HG02588 (cell line): ENCODE data around the gene ZBTB17.
"Not testable (repeated sequence)": the region's sequence is repeated elsewhere in the genome, so short reads cannot be mapped to it uniquely, and the experiment has no call there.

ENCODE experiments used
- ATAC-seq: cut with Tn5 transposase; IDR thresholded peaks from one replicate; pipeline ENCODE4 v1.9.1; 2021; ENCODE audit warnings: mild to moderate bottlenecking, moderate library complexity; ENCODE audit not compliant: unreplicated experiment

Gene ZBTB17

GRCh38 chr1:15939181-15940109, 36.5 kb downstream of the ZBTB17 start:
- ATAC-seq, result no peak

DNA sequence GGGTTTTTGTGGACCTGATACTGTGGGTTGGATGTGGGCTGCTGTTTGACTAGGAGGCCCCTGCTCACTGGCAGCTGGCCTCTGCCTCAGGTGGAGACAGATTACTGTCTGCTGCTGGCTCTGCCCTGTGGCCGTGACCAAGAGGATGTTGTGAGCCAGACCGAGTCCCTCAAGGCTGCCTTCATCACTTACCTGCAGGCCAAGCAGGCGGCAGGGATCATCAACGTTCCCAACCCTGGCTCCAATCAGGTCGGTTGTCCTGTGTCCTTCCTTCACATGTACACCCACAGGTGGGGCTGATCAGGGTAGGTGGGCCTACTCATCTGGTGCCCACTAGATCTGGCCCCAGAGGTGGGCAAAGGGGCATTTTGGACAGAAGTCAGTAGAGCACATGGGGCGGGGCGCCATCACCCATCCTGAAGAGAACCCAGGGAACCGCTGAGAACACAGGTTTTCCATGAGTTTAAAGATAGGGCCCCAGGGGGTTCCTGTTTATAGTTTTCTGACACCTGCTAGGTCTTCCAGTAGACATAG, 37.2 kb downstream of the ZBTB17 start:
- no peak for ATAC-seq

DNA sequence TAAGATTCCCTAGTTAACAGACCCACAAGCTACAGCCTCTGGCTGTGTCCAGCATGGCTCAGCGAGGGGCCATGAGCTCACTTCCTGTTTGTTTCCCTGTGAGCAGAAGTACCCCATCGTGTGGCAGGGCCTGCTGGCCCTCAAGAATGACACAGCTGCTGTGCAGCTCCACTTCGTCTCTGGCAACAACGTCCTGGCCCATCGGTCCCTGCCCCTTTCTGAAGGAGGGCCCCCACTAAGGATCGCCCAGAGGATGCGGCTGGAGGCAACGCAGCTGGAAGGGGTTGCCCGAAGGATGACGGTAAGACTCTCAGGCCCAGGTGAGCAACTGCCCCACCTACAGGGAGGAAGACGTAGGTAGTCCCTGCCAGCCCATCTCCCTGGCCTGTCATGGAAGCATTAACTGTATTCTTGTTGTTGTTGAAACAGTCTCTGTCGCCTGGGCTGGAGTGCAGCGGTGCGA, 38.2 kb downstream of the ZBTB17 start:
- no peak for ATAC-seq

GRCh38 chr1:15937146-15937545, 38.8 kb downstream of the ZBTB17 start:
- no peak for ATAC-seq

DNA sequence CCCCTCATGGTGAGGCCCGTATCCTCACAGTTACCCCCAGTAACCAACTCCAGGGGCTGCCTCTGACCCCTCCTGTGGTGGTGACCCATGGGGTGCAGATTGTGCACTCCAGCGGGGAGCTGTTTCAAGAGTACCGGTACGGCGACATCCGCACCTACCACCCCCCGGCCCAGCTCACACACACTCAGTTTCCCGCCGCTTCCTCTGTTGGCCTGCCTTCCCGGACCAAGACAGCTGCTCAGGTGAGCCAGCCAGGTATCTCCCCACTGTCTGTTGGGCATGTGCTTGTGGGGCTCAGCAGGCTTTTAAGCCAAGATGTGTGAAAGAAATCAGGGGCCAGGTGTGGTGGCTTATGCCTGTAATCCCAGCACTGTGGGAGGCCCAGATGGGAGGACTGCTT, 39.9 kb downstream of the ZBTB17 start:
- no peak for ATAC-seq

- ATAC-seq, result no peak
These were observed 40.6 kb downstream of the ZBTB17 start for GRCh38 chr1:15935056-15935950.

DNA sequence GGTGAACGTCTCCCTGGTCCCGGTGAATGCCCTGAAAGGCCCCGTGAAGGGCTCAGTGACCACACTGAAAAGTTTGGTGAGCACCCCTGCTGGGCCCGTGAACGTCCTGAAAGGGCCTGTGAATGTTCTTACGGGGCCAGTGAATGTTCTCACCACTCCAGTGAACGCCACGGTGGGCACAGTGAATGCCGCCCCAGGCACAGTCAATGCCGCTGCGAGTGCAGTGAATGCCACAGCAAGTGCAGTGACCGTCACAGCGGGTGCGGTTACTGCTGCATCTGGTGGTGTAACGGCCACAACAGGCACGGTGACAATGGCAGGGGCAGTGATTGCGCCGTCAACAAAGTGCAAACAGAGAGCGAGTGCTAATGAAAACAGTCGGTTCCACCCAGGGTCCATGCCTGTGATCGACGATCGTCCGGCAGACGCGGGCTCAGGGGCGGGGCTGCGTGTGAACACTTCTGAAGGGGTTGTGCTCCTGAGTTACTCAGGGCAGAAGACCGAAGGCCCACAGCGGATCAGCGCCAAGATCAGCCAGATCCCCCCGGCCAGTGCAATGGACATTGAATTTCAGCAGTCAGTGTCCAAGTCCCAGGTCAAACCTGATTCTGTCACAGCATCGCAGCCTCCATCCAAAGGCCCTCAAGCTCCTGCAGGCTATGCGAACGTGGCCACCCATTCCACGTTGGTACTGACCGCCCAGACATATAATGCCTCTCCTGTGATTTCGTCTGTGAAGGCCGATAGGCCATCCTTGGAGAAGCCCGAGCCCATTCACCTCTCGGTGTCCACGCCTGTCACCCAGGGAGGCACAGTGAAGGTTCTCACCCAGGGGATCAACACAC, 41.5 kb downstream of the ZBTB17 start:
- ATAC-seq, result no peak

- no peak for ATAC-seq
These were observed 42.2 kb downstream of the ZBTB17 start for GRCh38 chr1:15933684-15934083.

GRCh38 chr1:15932612-15933011, 43.3 kb downstream of the ZBTB17 start:
- ATAC-seq, result no peak

DNA sequence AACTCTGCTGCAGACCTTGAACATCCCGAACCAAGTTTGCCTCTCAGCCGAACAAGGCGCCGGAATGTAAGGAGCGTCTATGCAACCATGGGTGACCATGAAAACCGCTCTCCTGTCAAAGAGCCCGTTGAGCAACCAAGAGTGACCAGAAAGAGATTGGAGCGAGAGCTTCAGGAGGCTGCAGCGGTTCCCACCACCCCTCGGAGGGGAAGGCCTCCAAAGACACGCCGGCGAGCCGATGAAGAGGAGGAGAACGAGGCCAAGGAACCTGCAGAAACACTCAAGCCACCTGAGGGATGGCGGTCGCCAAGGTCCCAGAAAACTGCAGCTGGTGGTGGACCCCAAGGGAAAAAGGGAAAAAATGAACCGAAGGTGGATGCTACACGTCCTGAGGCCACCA, 44.0 kb downstream of the ZBTB17 start:
- ATAC-seq, result no peak

DNA sequence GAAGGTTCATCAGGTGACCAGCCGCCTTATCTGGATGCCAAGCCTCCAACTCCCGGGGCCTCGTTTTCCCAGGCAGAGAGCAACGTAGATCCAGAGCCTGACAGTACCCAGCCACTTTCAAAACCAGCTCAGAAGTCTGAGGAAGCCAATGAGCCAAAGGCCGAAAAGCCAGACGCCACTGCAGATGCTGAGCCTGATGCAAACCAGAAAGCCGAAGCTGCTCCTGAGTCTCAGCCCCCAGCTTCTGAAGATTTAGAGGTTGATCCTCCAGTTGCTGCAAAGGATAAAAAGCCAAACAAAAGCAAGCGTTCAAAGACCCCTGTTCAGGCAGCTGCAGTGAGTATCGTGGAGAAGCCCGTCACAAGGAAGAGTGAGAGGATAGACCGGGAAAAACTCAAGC, 44.5 kb downstream of the ZBTB17 start:
- ATAC-seq, result no peak

GRCh38 chr1:15928971-15929965, 46.6 kb downstream of the ZBTB17 start:
- ATAC-seq, result no peak

DNA sequence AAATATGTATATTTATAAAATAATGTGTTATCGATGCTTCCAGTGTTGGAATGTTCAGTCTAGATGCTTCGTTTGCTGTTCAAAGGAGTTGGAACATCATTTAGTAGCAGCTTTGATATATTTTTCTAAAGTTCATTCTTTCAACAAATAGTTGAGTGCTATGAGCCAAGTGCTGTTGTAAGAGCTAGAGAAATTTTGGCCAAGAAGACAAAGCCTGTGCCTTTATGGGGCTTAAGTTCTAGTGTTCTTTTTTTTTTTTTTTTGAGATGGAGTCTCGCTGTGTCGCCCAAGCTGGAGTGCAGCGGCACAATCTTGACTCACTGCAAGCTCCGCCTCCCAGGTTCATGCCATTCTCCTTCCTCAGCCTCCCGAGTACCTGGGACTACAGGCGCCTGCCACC, 49.5 kb downstream of the ZBTB17 start:
- ATAC-seq, result not testable (repeated sequence)

DNA sequence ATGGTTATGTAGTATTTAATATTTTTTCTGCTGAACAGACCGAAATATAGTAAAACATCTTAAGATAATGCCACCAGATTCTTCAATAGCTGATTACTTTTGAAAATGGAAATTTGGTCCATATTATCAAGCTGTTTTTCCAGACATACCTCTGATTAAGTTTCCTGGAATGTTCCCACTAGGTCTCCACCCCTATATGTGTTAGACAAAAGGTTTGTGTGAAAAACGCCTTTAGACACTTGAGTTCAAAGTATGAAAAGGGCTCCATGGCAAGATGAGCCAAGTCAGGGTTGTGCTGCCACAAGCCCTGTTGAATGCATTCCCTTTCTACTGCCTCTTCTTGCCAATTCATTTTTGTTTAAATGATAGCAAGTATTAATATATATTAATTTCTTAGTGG, 52.7 kb downstream of the ZBTB17 start:
- ATAC-seq, result no peak

- peak; percentile 57 for ATAC-seq
These were observed 56.8 kb downstream of the ZBTB17 start for GRCh38 chr1:15918962-15919715.

GRCh38 chr1:15916916-15917315, 59.0 kb downstream of the ZBTB17 start:
- ATAC-seq, result no peak

DNA sequence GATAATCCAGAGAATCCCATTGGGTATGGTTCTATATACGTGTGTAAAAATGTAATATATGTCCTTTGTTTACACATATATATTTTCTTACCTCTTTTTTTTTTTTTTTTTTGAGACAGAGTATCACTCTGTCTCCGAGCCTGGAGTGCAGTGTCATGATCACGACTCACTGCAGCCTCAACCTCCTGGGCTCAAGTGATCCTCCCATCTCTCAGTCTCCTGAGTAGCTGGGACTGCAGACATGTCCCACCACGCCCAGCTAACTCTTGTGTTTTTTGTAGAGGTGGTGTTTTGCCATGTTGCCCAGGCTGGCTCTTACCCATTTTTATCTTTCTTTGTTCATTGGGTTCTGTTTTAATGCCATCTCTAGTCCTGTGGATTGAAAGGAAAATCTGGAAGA, 59.5 kb downstream of the ZBTB17 start:
- ATAC-seq, result no peak

DNA sequence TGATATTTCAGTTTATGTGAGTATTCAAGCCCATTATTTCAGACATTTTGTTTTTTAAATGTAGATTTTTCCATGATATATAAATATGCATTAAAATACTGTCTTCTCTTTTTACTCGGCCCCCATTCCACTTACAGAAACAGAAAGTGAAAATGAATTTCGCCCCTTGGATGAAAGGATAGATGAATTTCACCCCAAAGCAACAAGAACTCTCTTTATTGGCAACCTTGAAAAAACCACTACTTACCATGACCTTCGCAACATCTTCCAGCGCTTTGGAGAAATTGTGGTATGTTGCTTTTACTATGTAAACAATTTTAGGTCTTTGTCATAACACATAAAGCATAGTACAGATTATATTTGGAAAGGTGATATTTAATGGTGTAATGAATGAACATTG, 59.9 kb downstream of the ZBTB17 start:
- no peak for ATAC-seq

DNA sequence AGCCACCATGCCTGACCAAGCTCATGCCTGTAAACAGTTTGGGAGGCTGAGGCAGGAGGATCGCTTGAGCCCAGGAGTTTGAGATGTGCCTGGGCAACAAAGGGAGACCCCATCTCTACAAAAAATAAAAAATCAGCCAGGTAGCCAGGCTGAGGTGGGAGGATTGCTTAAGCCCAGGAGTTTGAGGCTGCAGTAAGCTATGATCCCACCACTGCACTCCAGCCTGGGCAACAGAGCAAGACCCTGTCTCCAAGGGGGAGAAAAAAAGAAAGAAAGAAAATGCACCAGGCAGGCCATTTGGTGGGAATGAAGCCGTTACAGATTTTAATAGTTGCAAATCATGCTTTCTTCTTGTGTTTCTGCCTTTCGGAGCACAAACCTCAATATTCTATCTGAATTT, 62.3 kb downstream of the ZBTB17 start:
- ATAC-seq, result not testable (repeated sequence)
